ENCODE data around the gene DGKI.

Gene DGKI

GRCh38 chr7:137403353-137403695, 443.4 kb downstream of the DGKI start:
- Histone ChIP-seq H3K4me1 (ENCODE audit: insufficient read depth, low read length, severe bottlenecking) (no peaks in the 10 kb centered on the region), H3K9me3 (ENCODE audit: low read length) (no peaks in the 10 kb centered on the region), H3K36me3 (ENCODE audit: insufficient read depth, low read length) (no peaks in the 10 kb centered on the region), H2AFZ (ENCODE audit: low read length) (no peak overlapping the region), H4K20me1 (ENCODE audit: insufficient read depth, low read length) (no peaks in the 10 kb centered on the region), H3K9ac (ENCODE audit: low read length) (no peak overlapping the region), H3K79me2 (ENCODE audit: insufficient read depth, low read length) (no peaks in the 10 kb centered on the region), H3K4me2 (ENCODE audit: low read length) (no peak overlapping the region), H3K9me2 (ENCODE audit: low read depth, low read length) (no peaks in the 10 kb centered on the region), H3K4me3 (ENCODE audit: low read depth, low read length, poor library complexity, severe bottlenecking) (no peak overlapping the region), H3K27ac (ENCODE audit: low read depth, low read length, poor library complexity, severe bottlenecking) (no peak overlapping the region), H3K27me3 (ENCODE audit: insufficient read depth, low read length) (no peaks in the 10 kb centered on the region), H3F3A (ENCODE audit: insufficient read depth, low read length) (no peaks in the 10 kb centered on the region)
- TF ChIP-seq CTCF (IDR thresholded peaks at IDR 0.05; ENCODE audit: low read length) = no peak
- TF ChIP-seq EZH2 (IDR thresholded peaks at IDR 0.05; ENCODE audit: borderline replicate concordance, low read length) = no peak

DNA sequence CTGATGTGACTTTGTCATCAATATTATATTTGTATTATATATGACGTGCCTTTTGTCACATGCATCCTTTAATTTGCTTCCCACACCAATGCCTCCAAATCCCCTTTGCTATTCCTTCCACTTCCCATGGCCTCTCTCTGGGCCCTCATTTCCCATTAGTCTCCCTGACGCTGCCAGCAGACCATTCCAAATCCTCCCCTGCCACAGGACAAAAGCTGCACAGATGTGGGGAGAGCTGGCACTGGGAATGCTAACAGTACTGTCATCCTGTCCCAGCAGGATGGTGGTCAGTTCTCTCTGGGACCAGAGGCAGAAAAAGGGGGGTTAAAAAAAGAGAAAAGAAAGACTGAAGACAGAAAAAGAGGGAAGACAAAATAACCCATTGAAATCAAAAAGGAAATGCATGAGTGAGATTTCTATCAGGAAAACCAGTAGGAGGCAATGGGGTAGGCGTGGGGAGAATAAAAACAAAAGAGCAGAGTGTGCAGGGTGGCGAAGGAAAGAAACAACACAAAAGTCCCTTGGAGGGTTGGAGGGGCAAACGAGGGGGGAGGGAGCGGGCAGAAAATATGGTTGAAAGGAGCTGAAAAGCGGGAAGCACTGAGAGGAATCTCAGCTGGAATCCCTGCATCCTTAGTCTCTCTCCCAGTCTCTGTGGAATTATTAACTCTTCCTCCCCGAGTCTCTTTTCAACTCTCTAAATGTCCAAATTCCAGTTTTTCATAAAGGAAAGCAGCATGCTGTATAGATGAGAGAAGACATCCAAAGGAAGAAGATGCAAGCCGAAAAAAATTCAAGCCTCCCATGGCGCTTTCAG, 444.0 kb downstream of the DGKI start:
- no peaks in the 10 kb centered on the region for H3F3A ChIP-seq (ENCODE audit: insufficient read depth, low read length)
- no peaks in the 10 kb centered on the region for H3K9me3 ChIP-seq (ENCODE audit: low read length)
- no peaks in the 10 kb centered on the region for H3K9me2 ChIP-seq (ENCODE audit: low read depth, low read length)
- H3K4me1 ChIP-seq (ENCODE audit: insufficient read depth, low read length, severe bottlenecking) = no peaks in the 10 kb centered on the region
- no peak overlapping the region for H3K4me2 ChIP-seq (ENCODE audit: low read length)
- no peaks in the 10 kb centered on the region for H3K79me2 ChIP-seq (ENCODE audit: insufficient read depth, low read length)
- no peak overlapping the region for H2AFZ ChIP-seq (ENCODE audit: low read length)
- H4K20me1 ChIP-seq (ENCODE audit: insufficient read depth, low read length) = no peaks in the 10 kb centered on the region
- H3K27ac ChIP-seq (ENCODE audit: low read depth, low read length, poor library complexity, severe bottlenecking) = no peak overlapping the region
- no peak overlapping the region for H3K4me3 ChIP-seq (ENCODE audit: low read depth, low read length, poor library complexity, severe bottlenecking)
- H3K9ac ChIP-seq (ENCODE audit: low read length) = no peak overlapping the region
- TF ChIP-seq EZH2 (IDR thresholded peaks at IDR 0.05; ENCODE audit: borderline replicate concordance, low read length) = no peak
- no peak for TF ChIP-seq CTCF (IDR thresholded peaks at IDR 0.05; ENCODE audit: low read length)
- no peaks in the 10 kb centered on the region for H3K27me3 ChIP-seq (ENCODE audit: insufficient read depth, low read length)
- H3K36me3 ChIP-seq (ENCODE audit: insufficient read depth, low read length) = no peaks in the 10 kb centered on the region

GRCh38 chr7:137399827-137400823, 446.6 kb downstream of the DGKI start:
- no peak for TF ChIP-seq CTCF (IDR thresholded peaks at IDR 0.05; ENCODE audit: low read length)
- no peak for TF ChIP-seq EZH2 (IDR thresholded peaks at IDR 0.05; ENCODE audit: borderline replicate concordance, low read length)
- Histone ChIP-seq H2AFZ (ENCODE audit: low read length) (no peak overlapping the region), H3K9me2 (ENCODE audit: low read depth, low read length) (no peaks in the 10 kb centered on the region), H3K27ac (ENCODE audit: low read depth, low read length, poor library complexity, severe bottlenecking) (no peak overlapping the region), H3K4me2 (ENCODE audit: low read length) (no peak overlapping the region), H3F3A (ENCODE audit: insufficient read depth, low read length) (no peaks in the 10 kb centered on the region), H4K20me1 (ENCODE audit: insufficient read depth, low read length) (no peaks in the 10 kb centered on the region), H3K4me1 (ENCODE audit: insufficient read depth, low read length, severe bottlenecking) (no peaks in the 10 kb centered on the region), H3K79me2 (ENCODE audit: insufficient read depth, low read length) (no peaks in the 10 kb centered on the region), H3K9ac (ENCODE audit: low read length) (no peak overlapping the region), H3K27me3 (ENCODE audit: insufficient read depth, low read length) (no peaks in the 10 kb centered on the region), H3K4me3 (ENCODE audit: low read depth, low read length, poor library complexity, severe bottlenecking) (no peak overlapping the region), H3K36me3 (ENCODE audit: insufficient read depth, low read length) (no peaks in the 10 kb centered on the region), H3K9me3 (ENCODE audit: low read length) (no peaks in the 10 kb centered on the region)
